Measurements from ENCODE around the gene RIMBP2. TPM values are rescaled to one million over a fixed set of nuclear protein-coding genes. Genes with fewer than 3 reads are reported as not detected.

The RIMBP2 gene
- polyA plus RNA-seq, 1 of the 3 experiments (the other 2 are of a cell fraction), result 0.90 TPM

DNA sequence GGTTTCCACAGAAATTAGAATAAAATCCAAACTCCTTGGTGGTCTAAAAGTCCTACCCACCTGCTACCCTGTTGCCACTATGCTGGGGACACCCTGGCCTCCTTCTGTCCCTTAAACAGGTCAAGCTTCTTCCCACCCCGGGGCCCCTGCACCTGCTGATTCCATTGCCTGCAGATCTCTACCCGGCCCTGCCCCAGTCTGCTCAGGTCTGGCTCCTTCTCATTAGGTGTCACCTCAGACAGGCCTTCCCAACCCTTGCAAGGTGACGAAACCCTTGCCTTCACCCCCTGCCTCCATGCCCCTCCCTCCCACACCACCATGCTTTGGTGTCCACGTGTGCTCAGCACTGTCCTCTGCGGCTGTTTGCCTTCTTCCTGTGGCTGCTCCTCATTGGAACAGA, 207.8 kb downstream of the RIMBP2 start (continued):
- TF ChIP-seq, protein P1, sequence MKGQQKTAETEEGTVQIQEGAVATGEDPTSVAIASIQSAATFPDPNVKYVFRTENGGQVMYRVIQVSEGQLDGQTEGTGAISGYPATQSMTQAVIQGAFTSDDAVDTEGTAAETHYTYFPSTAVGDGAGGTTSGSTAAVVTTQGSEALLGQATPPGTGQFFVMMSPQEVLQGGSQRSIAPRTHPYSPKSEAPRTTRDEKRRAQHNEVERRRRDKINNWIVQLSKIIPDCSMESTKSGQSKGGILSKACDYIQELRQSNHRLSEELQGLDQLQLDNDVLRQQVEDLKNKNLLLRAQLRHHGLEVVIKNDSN (IDR thresholded peaks at IDR 0.05; ENCODE audit: borderline replicate concordance, low read depth), result no peak
- no peak for TF ChIP-seq FOXM1 (IDR thresholded peaks at IDR 0.05; ENCODE audit: low read depth)
- no peak for TF ChIP-seq TEAD4 (IDR thresholded peaks at IDR 0.05; ENCODE audit: borderline replicate concordance, insufficient read depth)
- TF ChIP-seq, protein P2, sequence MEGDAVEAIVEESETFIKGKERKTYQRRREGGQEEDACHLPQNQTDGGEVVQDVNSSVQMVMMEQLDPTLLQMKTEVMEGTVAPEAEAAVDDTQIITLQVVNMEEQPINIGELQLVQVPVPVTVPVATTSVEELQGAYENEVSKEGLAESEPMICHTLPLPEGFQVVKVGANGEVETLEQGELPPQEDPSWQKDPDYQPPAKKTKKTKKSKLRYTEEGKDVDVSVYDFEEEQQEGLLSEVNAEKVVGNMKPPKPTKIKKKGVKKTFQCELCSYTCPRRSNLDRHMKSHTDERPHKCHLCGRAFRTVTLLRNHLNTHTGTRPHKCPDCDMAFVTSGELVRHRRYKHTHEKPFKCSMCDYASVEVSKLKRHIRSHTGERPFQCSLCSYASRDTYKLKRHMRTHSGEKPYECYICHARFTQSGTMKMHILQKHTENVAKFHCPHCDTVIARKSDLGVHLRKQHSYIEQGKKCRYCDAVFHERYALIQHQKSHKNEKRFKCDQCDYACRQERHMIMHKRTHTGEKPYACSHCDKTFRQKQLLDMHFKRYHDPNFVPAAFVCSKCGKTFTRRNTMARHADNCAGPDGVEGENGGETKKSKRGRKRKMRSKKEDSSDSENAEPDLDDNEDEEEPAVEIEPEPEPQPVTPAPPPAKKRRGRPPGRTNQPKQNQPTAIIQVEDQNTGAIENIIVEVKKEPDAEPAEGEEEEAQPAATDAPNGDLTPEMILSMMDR (IDR thresholded peaks at IDR 0.05), result no peak
- TF ChIP-seq, protein P3, sequence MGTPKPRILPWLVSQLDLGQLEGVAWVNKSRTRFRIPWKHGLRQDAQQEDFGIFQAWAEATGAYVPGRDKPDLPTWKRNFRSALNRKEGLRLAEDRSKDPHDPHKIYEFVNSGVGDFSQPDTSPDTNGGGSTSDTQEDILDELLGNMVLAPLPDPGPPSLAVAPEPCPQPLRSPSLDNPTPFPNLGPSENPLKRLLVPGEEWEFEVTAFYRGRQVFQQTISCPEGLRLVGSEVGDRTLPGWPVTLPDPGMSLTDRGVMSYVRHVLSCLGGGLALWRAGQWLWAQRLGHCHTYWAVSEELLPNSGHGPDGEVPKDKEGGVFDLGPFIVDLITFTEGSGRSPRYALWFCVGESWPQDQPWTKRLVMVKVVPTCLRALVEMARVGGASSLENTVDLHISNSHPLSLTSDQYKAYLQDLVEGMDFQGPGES (IDR thresholded peaks at IDR 0.05; ENCODE audit: low read depth, low read length), result no peak

DNA sequence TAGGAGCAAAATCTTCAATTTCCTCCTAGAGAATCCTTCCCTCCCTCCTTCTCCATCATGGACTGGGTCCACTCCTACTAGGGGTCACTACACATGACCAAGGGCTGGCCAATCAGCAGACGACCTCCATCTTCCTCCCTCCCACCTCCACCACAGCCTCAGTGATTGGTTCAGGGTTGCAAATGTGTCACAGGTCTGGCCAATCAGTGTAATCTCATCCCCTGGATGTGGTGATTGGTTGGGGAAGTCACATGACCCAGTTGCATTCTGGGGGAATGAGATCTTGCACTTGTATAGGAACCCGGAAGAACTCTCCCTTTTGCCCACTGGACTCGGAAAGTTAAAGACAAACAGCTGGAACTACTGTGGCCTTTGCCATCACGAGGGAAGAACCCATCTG, 209.3 kb downstream of the RIMBP2 start:
- Histone ChIP-seq H3K4me3 (ENCODE audit: low read depth in 2 of 2, low read length in 1 of 2) (no peak overlapping the region), H3K27me3 (ENCODE audit: insufficient read depth) (no peaks in the 10 kb centered on the region), H3K9me2 (no peaks in the 10 kb centered on the region), H4K20me1 (ENCODE audit: insufficient read depth) (no peaks in the 10 kb centered on the region), H3K9me3 (no peaks in the 10 kb centered on the region), H3K36me3 (replicated peaks in 1 of 2; ENCODE audit: control insufficient read depth in 1 of 2, insufficient read depth in 2 of 2, low read length in 1 of 2) (no peaks in the 10 kb centered on the region), H3K27ac (ENCODE audit: low read depth in 2 of 2, low read length in 1 of 2) (no peak overlapping the region; a peak in 1 of 4 replicates), H3K4me2 (no peak overlapping the region), H3F3A (replicated peaks; ENCODE audit: insufficient read depth) (no peaks in the 10 kb centered on the region), H3K9ac (no peak overlapping the region), H3K79me2 (ENCODE audit: insufficient read depth) (no peaks in the 10 kb centered on the region), H3K4me1 (ENCODE audit: control insufficient read depth in 1 of 2, insufficient read depth in 2 of 2, low read depth in 1 of 2, low read length in 1 of 2) (peaks cover 0 to 40% of the 10 kb centered on the region in 2 experiments; a peak in 1 of 4 replicates), H2AFZ (ENCODE audit: low read depth) (no peak overlapping the region)
- WGBS (ENCODE audit: low lambda C conversion rate), result 18% methylated on average over 4 of the region's 4 CpGs
- CTCF ChIA-PET, result no interaction called here
- TF ChIP-seq NRF1 (IDR thresholded peaks at IDR 0.05; ENCODE audit: low read depth, low read length) (no peak), EZH2phosphoT487 (IDR thresholded peaks at IDR 0.05; ENCODE audit: borderline replicate concordance, low read depth) (no peak), CHD2 (IDR thresholded peaks at IDR 0.05; ENCODE audit: low read length, partially characterized antibody) (no peak)
- TF ChIP-seq, protein P4, sequence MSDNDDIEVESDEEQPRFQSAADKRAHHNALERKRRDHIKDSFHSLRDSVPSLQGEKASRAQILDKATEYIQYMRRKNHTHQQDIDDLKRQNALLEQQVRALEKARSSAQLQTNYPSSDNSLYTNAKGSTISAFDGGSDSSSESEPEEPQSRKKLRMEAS (IDR thresholded peaks at IDR 0.05; ENCODE audit: low read depth), result no peak
- TF ChIP-seq, protein P1 (IDR thresholded peaks at IDR 0.05; ENCODE audit: borderline replicate concordance, low read depth), result no peak
- TF ChIP-seq, protein P3 (IDR thresholded peaks at IDR 0.05; ENCODE audit: low read depth, low read length), result no peak
- POLR2A ChIA-PET, result interaction anchor here (0.7 kb wide), 1 partner anchor 34 kb away, joined by 3 read pairs; no protein-coding TSS in a partner anchor
- DNase-seq, result no peak

All from SK-N-SH (cell line).